Right lobe of liver (tissue), 6 donors: ENCODE measurements around the gene COL5A1. TPM values are rescaled to one million over a fixed set of nuclear protein-coding genes. Genes with fewer than 3 reads are reported as not detected.

ENCODE experiments used
- ATAC-seq, 4 donors: fragments of 200-7000 bp; cut with Tn5 transposase; one replicate each; pipeline ENCODE4 v1.9.1; 2020; ENCODE audit warnings: mild to moderate bottlenecking in 4 of 4, moderate library complexity in 4 of 4
- DNase-seq, 3 donors: peaks; one replicate each; pipeline ENCODE4 v3.0.0-alpha.2; 2020
- H3K27ac ChIP-seq, 3 donors: fragments of 200-600 bp; one replicate each; pipeline ENCODE4 v1.8.0; 2022
- H3K27me3 ChIP-seq, 2 donors: fragments of 200-600 bp; one replicate each; pipeline ENCODE4 v1.8.0; 2022
- H3K36me3 ChIP-seq, 4 donors: fragments of 200-600 bp; sonication (generic) in 1 of 4; one replicate each; pipeline versions ENCODE4 v1.5.1 to v1.8.0; 2017 to 2022; ENCODE audit warnings: control low read depth in 1 of 4
- H3K4me1 ChIP-seq, 4 donors: fragments of 200-600 bp; sonication (generic) in 1 of 4; one replicate each; pipeline versions ENCODE4 v1.5.1 to v1.8.0; 2017 to 2022; ENCODE audit warnings: control low read depth in 1 of 4
- H3K4me3 ChIP-seq, 3 donors: fragments of 200-600 bp; one replicate each; pipeline ENCODE4 v1.8.0; 2022
- H3K9me3 ChIP-seq, 4 donors: fragments of 200-600 bp; sonication (generic) in 1 of 4; one replicate each; pipeline versions ENCODE4 v1.5.1 to v1.8.0; 2017 to 2022; ENCODE audit warnings: control low read depth in 1 of 4
- POLR2A ChIP-seq: fragments of 450-650 bp; IDR thresholded peaks from one replicate; pipeline ENCODE4 v1.6.1; 2017; ENCODE audit warnings: antibody characterized with exemption, mild to moderate bottlenecking
- WGBS: methylation state at CpG from one replicate; pipeline ENCODE4 v1.1.6; 2018; ENCODE audit warnings: low coverage, low lambda C conversion rate; ENCODE audit not compliant: insufficient coverage; ENCODE audit errors: missing lambda C conversion rate; 5-methylcytosine and 5-hydroxymethylcytosine counted together
- intact Hi-C, 2 donors: fragments of 100-400 bp; cut with DNase I; formaldehyde crosslinking; loops; one replicate each; pipeline versions ENCODE4 v1.11.2 to v1.14.1; 2022
- total RNA-seq, 6 experiments: library from RNA; depleted of rRNA in 2 of 6; stranded (reverse); fragments of >200 nt in 2 of 6; fragmentation: NEBNext Ultra II Directional in 3 of 6; extraction: Animal tissue kit (Norgen Biotek cat#: 25700) in 3 of 6; gene quantifications; one replicate each; pipeline versions ENCODE4 v1.1.0 to v1.2.4, GENCODE V29; 2016 to 2023
- TF ChIP-seq, protein P1 (sequence below), 4 donors: fragments of 200-600 bp in 3 of 4; fragments of 450-650 bp in 1 of 4; IDR thresholded peaks; one replicate each; pipeline versions ENCODE4 v1.5.1 to v1.8.0; 2016 to 2022; ENCODE audit warnings: antibody characterized with exemption in 4 of 4, mild to moderate bottlenecking in 2 of 4
- donor health status: DM: no; HTN: yes; CAD: no.
- donor health status: DM: no; HTN: no; CAD: no.
- donor health status: DM: no; HTN: no; CAD: no.
- donor health status: DM: no; HTN: yes; CAD: no.
- donor health status: DM: no; HTN: yes; CAD: no.

COL5A1 gene
- total RNA-seq, 6 experiments from 2014 or later: 1.5 to 17.0 (median 7.7) TPM

- Histone ChIP-seq H3K36me3 (no peaks in the 10 kb centered on the region), H3K27me3 (no peaks in the 10 kb centered on the region), H3K4me3 (no peak overlapping the region), H3K9me3 (no peaks in the 10 kb centered on the region), H3K4me1 (no peaks in the 10 kb centered on the region), H3K27ac (no peak overlapping the region)
- no peak for ATAC-seq
- no peak for DNase-seq
- TF ChIP-seq, protein P1, sequence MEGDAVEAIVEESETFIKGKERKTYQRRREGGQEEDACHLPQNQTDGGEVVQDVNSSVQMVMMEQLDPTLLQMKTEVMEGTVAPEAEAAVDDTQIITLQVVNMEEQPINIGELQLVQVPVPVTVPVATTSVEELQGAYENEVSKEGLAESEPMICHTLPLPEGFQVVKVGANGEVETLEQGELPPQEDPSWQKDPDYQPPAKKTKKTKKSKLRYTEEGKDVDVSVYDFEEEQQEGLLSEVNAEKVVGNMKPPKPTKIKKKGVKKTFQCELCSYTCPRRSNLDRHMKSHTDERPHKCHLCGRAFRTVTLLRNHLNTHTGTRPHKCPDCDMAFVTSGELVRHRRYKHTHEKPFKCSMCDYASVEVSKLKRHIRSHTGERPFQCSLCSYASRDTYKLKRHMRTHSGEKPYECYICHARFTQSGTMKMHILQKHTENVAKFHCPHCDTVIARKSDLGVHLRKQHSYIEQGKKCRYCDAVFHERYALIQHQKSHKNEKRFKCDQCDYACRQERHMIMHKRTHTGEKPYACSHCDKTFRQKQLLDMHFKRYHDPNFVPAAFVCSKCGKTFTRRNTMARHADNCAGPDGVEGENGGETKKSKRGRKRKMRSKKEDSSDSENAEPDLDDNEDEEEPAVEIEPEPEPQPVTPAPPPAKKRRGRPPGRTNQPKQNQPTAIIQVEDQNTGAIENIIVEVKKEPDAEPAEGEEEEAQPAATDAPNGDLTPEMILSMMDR (IDR thresholded peaks at IDR 0.05): no peak
- no peak for TF ChIP-seq POLR2A
- 40% methylated on average over 4 of the region's 30 CpGs for WGBS
- intact Hi-C loops: no loop called here
Measured at GRCh38 chr9:134775081-134775951, 133.7 kb downstream of the COL5A1 start.

DNA sequence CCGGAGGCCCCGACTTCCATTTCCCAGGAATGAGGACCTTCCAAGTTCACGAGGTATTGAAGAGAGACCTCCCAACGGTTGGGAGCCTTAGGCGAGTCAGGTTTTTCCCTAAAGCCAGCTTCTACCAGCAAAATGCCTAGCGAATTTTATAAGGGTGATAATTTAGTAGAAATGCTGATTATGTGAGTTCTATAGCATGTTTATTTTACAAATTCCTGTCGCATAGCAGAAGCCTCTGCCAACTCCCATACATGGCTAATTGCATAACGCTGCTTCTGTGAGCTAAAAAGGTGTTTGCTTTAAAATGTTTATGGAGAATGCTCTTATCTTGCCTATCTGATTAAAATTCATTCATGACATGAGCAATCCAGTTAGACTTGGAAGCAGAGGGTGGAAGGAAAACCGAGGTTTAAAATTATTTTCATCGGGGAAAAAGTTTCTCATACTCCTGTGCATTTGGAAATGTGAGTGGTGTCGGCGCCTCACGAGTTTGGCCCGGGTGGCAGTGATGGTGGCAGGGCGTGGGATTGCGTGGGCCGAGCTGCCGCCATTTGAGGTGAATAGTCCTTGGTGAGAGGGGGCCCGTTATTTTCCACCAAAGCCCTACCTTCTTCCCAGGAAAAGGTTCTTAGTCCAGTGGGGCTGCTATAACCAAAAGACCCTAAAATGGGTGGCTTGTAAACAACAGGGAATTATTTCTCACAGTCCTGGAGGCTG, 134.6 kb downstream of the COL5A1 start:
- no peaks in the 10 kb centered on the region for H3K27me3 ChIP-seq
- H3K9me3 ChIP-seq: no peaks in the 10 kb centered on the region
- 64% methylated on average over 16 of the region's 19 CpGs for WGBS
- no peak overlapping the region for H3K27ac ChIP-seq
- no peak for ATAC-seq
- DNase-seq: no peak
- intact Hi-C loops: no loop called here
- H3K4me3 ChIP-seq: no peak overlapping the region
- H3K36me3 ChIP-seq: no peaks in the 10 kb centered on the region
- H3K4me1 ChIP-seq: no peaks in the 10 kb centered on the region
- TF ChIP-seq, protein P1 (IDR thresholded peaks at IDR 0.05): no peak
- TF ChIP-seq POLR2A: no peak

- ATAC-seq: no peak
- Histone ChIP-seq H3K9me3 (no peaks in the 10 kb centered on the region), H3K4me1 (no peaks in the 10 kb centered on the region), H3K4me3 (no peak overlapping the region), H3K27me3 (no peaks in the 10 kb centered on the region), H3K27ac (no peak overlapping the region), H3K36me3 (no peaks in the 10 kb centered on the region)
- DNase-seq: no peak
- intact Hi-C loops: no loop called here
- WGBS: no CpG with 5 or more reads among the region's 13 CpGs
- TF ChIP-seq, protein P1 (IDR thresholded peaks at IDR 0.05): no peak
- no peak for TF ChIP-seq POLR2A
Measured at GRCh38 chr9:134777153-134777552, 135.6 kb downstream of the COL5A1 start.

GRCh38 chr9:134778156-134778555, 136.6 kb downstream of the COL5A1 start:
- TF ChIP-seq POLR2A: no peak
- TF ChIP-seq, protein P1 (IDR thresholded peaks at IDR 0.05): no peak
- H3K27ac ChIP-seq: no peak overlapping the region
- no peak overlapping the region for H3K4me3 ChIP-seq
- ATAC-seq: no peak
- DNase-seq: no peak
- no peaks in the 10 kb centered on the region for H3K9me3 ChIP-seq
- H3K27me3 ChIP-seq: no peaks in the 10 kb centered on the region
- no peaks in the 10 kb centered on the region for H3K36me3 ChIP-seq
- no peaks in the 10 kb centered on the region for H3K4me1 ChIP-seq
- intact Hi-C loops: no loop called here
- 53% methylated on average over 3 of the region's 13 CpGs for WGBS
